IMR-90 (cell line): Measurements from ENCODE around the gene SLC39A2. TPM values are rescaled to one million over a fixed set of nuclear protein-coding genes. Genes with fewer than 3 reads are reported as not detected.

Experiments used
- ATAC-seq: fragments of 200-7000 bp; cut with Tn5 transposase; 2 replicates; pipeline ENCODE4 v1.9.1; 2020; ENCODE audit warnings: low read depth, mild to moderate bottlenecking, moderate library complexity
- BruUV-seq: library from RNA; stranded (reverse); fragments of 400-500 nt; replicated peaks from 2 replicates; lab custom pipeline; 2021; lab: Mats Ljungman, UMichigan
- CTCF ChIA-PET: fragments of 300-600 bp; formaldehyde crosslinking; extraction: SDS; loops from one replicate; lab custom pipeline; 2021; ENCODE audit warnings: antibody characterized with exemption; lab: Yijun Ruan, JAX
- POLR2A ChIA-PET: fragments of 300-600 bp; sonication (Branson Sonifier 250); formaldehyde crosslinking; loops from one replicate; lab custom pipeline; 2022; ENCODE audit warnings: antibody characterized with exemption; ENCODE audit not compliant: unreplicated experiment; lab: Charles Lee
- DNase-seq: peaks from one replicate; pipeline ENCODE4 v3.0.0; 2013
- H2AFZ ChIP-seq: replicated peaks from 2 replicates; pipeline ENCODE3; 2013; ENCODE audit warnings: low read length, mild to moderate bottlenecking; ENCODE audit not compliant: poor library complexity
- H2AK5ac ChIP-seq: 2 replicates; pipeline ENCODE4 v1.6.1; 2013; ENCODE audit warnings: low read depth, low read length, inconsistent platforms
- H2AK9ac ChIP-seq: replicated peaks from 2 replicates; pipeline ENCODE3; 2013; ENCODE audit warnings: mild to moderate bottlenecking, low read depth, low read length, moderate library complexity; ENCODE audit not compliant: poor library complexity
- H2BK120ac ChIP-seq: 2 replicates; pipeline ENCODE4 v1.6.1; 2013; ENCODE audit warnings: low read depth, low read length, inconsistent platforms
- H2BK15ac ChIP-seq: 3 replicates; pipeline ENCODE4 v1.6.1; 2013; ENCODE audit warnings: low read depth, low read length, inconsistent platforms
- H2BK20ac ChIP-seq: 2 replicates; pipeline ENCODE4 v1.6.1; 2013; ENCODE audit warnings: low read depth, mild to moderate bottlenecking, inconsistent platforms, low read length, moderate library complexity
- H2BK5ac ChIP-seq: 2 replicates; pipeline ENCODE4 v1.6.1; 2013; ENCODE audit warnings: mild to moderate bottlenecking, low read depth, low read length, inconsistent platforms; ENCODE audit not compliant: poor library complexity, severe bottlenecking
- H3K14ac ChIP-seq: replicated peaks from 2 replicates; pipeline ENCODE4 v1.6.1; 2013; ENCODE audit warnings: low read depth, low read length, inconsistent platforms
- H3K18ac ChIP-seq: 2 replicates; pipeline ENCODE4 v1.6.1; 2013; ENCODE audit warnings: low read depth, low read length, control low read depth
- H3K23ac ChIP-seq: 2 replicates; pipeline ENCODE4 v1.6.1; 2013; ENCODE audit warnings: low read depth, low read length, inconsistent platforms
- H3K27ac ChIP-seq: 2 replicates; pipeline ENCODE4 v1.5.1; 2013; ENCODE audit warnings: mild to moderate bottlenecking, control low read depth, low read length; ENCODE audit not compliant: insufficient read depth
- H3K27me3 ChIP-seq: 2 replicates; pipeline ENCODE4 v1.6.1; 2013; ENCODE audit warnings: low read length; ENCODE audit not compliant: control insufficient read depth, insufficient read depth
- H3K36me3 ChIP-seq: 2 replicates; pipeline ENCODE4 v1.6.1; 2013; ENCODE audit warnings: low read length, mixed read lengths; ENCODE audit not compliant: control insufficient read depth, insufficient read depth
- H3K4ac ChIP-seq: 2 replicates; pipeline ENCODE4 v1.6.1; 2013; ENCODE audit warnings: low read depth, low read length, inconsistent platforms
- H3K4me1 ChIP-seq: 2 replicates; pipeline ENCODE4 v1.6.1; 2013; ENCODE audit warnings: low read length, mixed read lengths; ENCODE audit not compliant: control insufficient read depth, insufficient read depth
- H3K4me2 ChIP-seq: 2 replicates; pipeline ENCODE4 v1.6.1; 2013; ENCODE audit warnings: low read depth, mild to moderate bottlenecking, control low read depth, low read length, moderate library complexity
- H3K4me3 ChIP-seq: 2 replicates; pipeline ENCODE4 v1.5.1; 2013; ENCODE audit warnings: low read depth, mild to moderate bottlenecking, control low read depth, low read length, moderate library complexity; ENCODE audit not compliant: insufficient read depth
- H3K56ac ChIP-seq: 2 replicates; pipeline ENCODE4 v1.6.1; 2013; ENCODE audit warnings: low read length, inconsistent platforms; ENCODE audit not compliant: insufficient read depth; ENCODE audit errors: extremely low read depth
- H3K79me1 ChIP-seq, 2 experiments: 2 replicates each; pipeline ENCODE4 v1.6.1; 2013; ENCODE audit warnings: low read length in 2 of 2, inconsistent platforms in 1 of 2, low read depth in 1 of 2
- H3K9ac ChIP-seq: 2 replicates; pipeline ENCODE4 v1.6.1; 2013; ENCODE audit warnings: low read depth, low read length, control low read depth
- H3K9me1 ChIP-seq: 2 replicates; pipeline ENCODE4 v1.6.1; 2013; ENCODE audit warnings: low read length, inconsistent platforms; ENCODE audit not compliant: insufficient read depth
- H3K9me3 ChIP-seq: 2 replicates; pipeline ENCODE4 v1.6.1; 2013; ENCODE audit warnings: low read length; ENCODE audit not compliant: control insufficient read depth, insufficient read depth
- H4K20me1 ChIP-seq: 2 replicates; pipeline ENCODE4 v1.6.1; 2013; ENCODE audit warnings: low read length, inconsistent platforms; ENCODE audit not compliant: insufficient read depth
- H4K5ac ChIP-seq: 2 replicates; pipeline ENCODE4 v1.6.1; 2013; ENCODE audit warnings: mild to moderate bottlenecking, low read depth, low read length, control low read depth
- H4K8ac ChIP-seq, 2 experiments: 2 replicates each; pipeline ENCODE4 v1.6.1; 2013; ENCODE audit warnings: low read depth in 2 of 2, low read length in 2 of 2, control low read depth in 1 of 2, inconsistent platforms in 1 of 2
- H4K91ac ChIP-seq: 2 replicates; pipeline ENCODE4 v1.6.1; 2013; ENCODE audit warnings: low read depth, low read length, inconsistent platforms; ENCODE audit not compliant: insufficient read depth
- BHLHE40 ChIP-seq: fragments of 150-350 bp; IDR thresholded peaks from 2 replicates; pipeline ENCODE4 v1.6.1; 2016; ENCODE audit warnings: mild to moderate bottlenecking, low read depth, low read length
- CEBPB ChIP-seq: IDR thresholded peaks from 2 replicates; pipeline ENCODE4 v1.6.1; 2012; ENCODE audit warnings: low read depth, low read length, improper control_type of control experiment
- CHD1 ChIP-seq: IDR thresholded peaks from 2 replicates; pipeline ENCODE4 v1.6.1; 2012; ENCODE audit warnings: low read depth, low read length, improper control_type of control experiment
- CTCF ChIP-seq: conservative IDR thresholded peaks from 2 replicates; pipeline ENCODE4 v1.5.1; 2012; ENCODE audit warnings: mild to moderate bottlenecking, low read depth, low read length, improper control_type of control experiment
- ELK1 ChIP-seq: fragments of 150-350 bp; IDR thresholded peaks from 2 replicates; pipeline ENCODE4 v1.6.1; 2016; ENCODE audit warnings: low read depth, mild to moderate bottlenecking, low read length, moderate library complexity, borderline replicate concordance
- FOS ChIP-seq: fragments of 150-350 bp; IDR thresholded peaks from 2 replicates; pipeline ENCODE4 v1.6.1; 2016; ENCODE audit warnings: low read depth, low read length
- MAZ ChIP-seq: IDR thresholded peaks from 2 replicates; pipeline ENCODE4 v1.6.1; 2012; ENCODE audit warnings: low read depth, mild to moderate bottlenecking, low read length, improper control_type of control experiment, moderate library complexity, borderline replicate concordance
- MXI1 ChIP-seq: IDR thresholded peaks from 2 replicates; pipeline ENCODE4 v1.6.1; 2012; ENCODE audit warnings: low read depth, mild to moderate bottlenecking, low read length, moderate library complexity, borderline replicate concordance
- NFE2L2 ChIP-seq: fragments of 150-350 bp; IDR thresholded peaks from 2 replicates; pipeline ENCODE4 v1.6.1; 2016; ENCODE audit warnings: low read depth, mild to moderate bottlenecking, low read length
- RFX5 ChIP-seq: IDR thresholded peaks from 2 replicates; pipeline ENCODE4 v1.8.0; 2012; ENCODE audit warnings: low read depth, mild to moderate bottlenecking, low read length, moderate library complexity
- SMC3 ChIP-seq: fragments of 150-350 bp; IDR thresholded peaks from 2 replicates; pipeline ENCODE4 v1.6.1; 2016; ENCODE audit warnings: low read depth, mild to moderate bottlenecking, antibody characterized with exemption, low read length, moderate library complexity
- USF2 ChIP-seq: fragments of 150-350 bp; IDR thresholded peaks from 2 replicates; pipeline ENCODE4 v1.6.1; 2017; ENCODE audit warnings: mild to moderate bottlenecking, antibody characterized with exemption, low read length, low read depth
- WGBS, 2 experiments: methylation state at CpG; one replicate each; pipeline versions ENCODE4 v1.1.5 to v1.1.7; 2013; ENCODE audit warnings: missing lambda C conversion rate in 2 of 2; ENCODE audit not compliant: insufficient read length in 1 of 2; ENCODE audit errors: extremely low coverage in 2 of 2; 5-methylcytosine and 5-hydroxymethylcytosine counted together
- dilution Hi-C: fragments of 300-500 bp; cut with HindIII; formaldehyde crosslinking; loops from one replicate; pipeline ENCODE4 v1.14.3; 2018; ENCODE audit warnings: low sequenced_read_pairs; ENCODE audit not compliant: unreplicated experiment
- in situ Hi-C: fragments of 300-500 bp; cut with MboI; formaldehyde crosslinking; loops from 3 replicates; pipeline ENCODE4 v1.14.3; 2019; ENCODE audit warnings: low sequenced_read_pairs, inconsistent platforms, mixed read lengths
- intact Hi-C: fragments of 100-400 bp; cut with micrococcal nuclease; formaldehyde crosslinking; loops from 2 replicates; pipeline ENCODE4 v1.10.0; 2022
- polyA plus RNA-seq, 3 experiments: library from polyadenylated mRNA; depleted of rRNA; stranded (reverse); fragments of >200 nt; gene quantifications; 2 replicates each; pipeline ENCODE4 v1.2.3, GENCODE V29; 2012; ENCODE audit warnings: low replicate concordance in 1 of 3
- total RNA-seq: library from RNA; depleted of rRNA; stranded (reverse); fragments of >200 nt; gene quantifications from 2 replicates; pipeline ENCODE4 v1.2.3, GENCODE V29; 2012

The SLC39A2 gene
- total and polyA plus RNA-seq, 2 of the 4 experiments (the other 2 are of a cell fraction) = not detected

GRCh38 chr14:21032326-21033132 is 33.4 kb downstream of the SLC39A2 start:
- Histone ChIP-seq H3K27me3 (peaks cover 61% of the 10 kb centered on the region), H3K4me1 (no peaks in the 10 kb centered on the region), H2BK120ac (no peak overlapping the region), H2BK20ac (no peak overlapping the region), H4K5ac (no peak overlapping the region), H3K4me2 (no peak overlapping the region), H3K18ac (no peak overlapping the region), H3K23ac (no peak overlapping the region), H3K4ac (no peak overlapping the region), H2BK5ac (no peak overlapping the region), H2AK5ac (no peak overlapping the region), H3K36me3 (no peaks in the 10 kb centered on the region), H2BK15ac (no peak overlapping the region), H2AFZ (no peak overlapping the region), H3K9me3 (no peaks in the 10 kb centered on the region), H4K20me1 (no peaks in the 10 kb centered on the region), H4K8ac (no peak overlapping the region), H3K27ac (no peak overlapping the region), H2AK9ac (no peak overlapping the region), H3K14ac (no peak overlapping the region), H4K91ac (no peak overlapping the region), H3K56ac (no peak overlapping the region), H3K79me1 (no peaks in the 10 kb centered on the region), H3K9ac (no peak overlapping the region), H3K9me1 (no peaks in the 10 kb centered on the region), H3K4me3 (no peak overlapping the region)
- TF ChIP-seq CEBPB = no peak
- no peak for TF ChIP-seq NFE2L2
- no peak for TF ChIP-seq BHLHE40
- TF ChIP-seq RFX5 = no peak
- no peak for TF ChIP-seq MXI1
- no peak for TF ChIP-seq SMC3
- no peak for TF ChIP-seq CHD1
- no peak for TF ChIP-seq FOS
- TF ChIP-seq CTCF = no peak
- no peak for TF ChIP-seq MAZ
- TF ChIP-seq ELK1 = no peak
- no peak for TF ChIP-seq USF2
- dilution Hi-C loops (no loop called here), intact Hi-C loops (no loop called here), in situ Hi-C loops (no loop called here)
- no CpG with 5 or more reads among the region's 5 CpGs for WGBS, 2 experiments
- no TSS peak for BruUV-seq
- ChIA-PET POLR2A (no interaction called here), CTCF (interaction anchor here (3.8 kb wide), 1 partner anchor 18 kb away, joined by 11 read pairs; no protein-coding TSS in a partner anchor)
- no peak for DNase-seq
- ATAC-seq = no peak
